GM23338 (cell line): Measurements from ENCODE around the gene GFAP.

Source experiments
- CREB1 ChIP-seq: fragments of 250-450 bp; sonication (Bioruptor Pico); IDR thresholded peaks from 2 replicates; pipeline ENCODE4 v1.5.0; 2020; ENCODE audit warnings: low read depth, mild to moderate bottlenecking, moderate library complexity
- CTCF ChIP-seq, 2 experiments: fragments of 200-600 bp in 1 of 2; sonication (generic) in 1 of 2; conservative IDR thresholded peaks; 2 replicates each; pipeline versions ENCODE4 v1.5.1 to v1.6.1; 2016 to 2017; ENCODE audit warnings: antibody characterized with exemption in 2 of 2, low read depth in 2 of 2, mild to moderate bottlenecking in 2 of 2, moderate library complexity in 1 of 2
- ETS1 ChIP-seq: IDR thresholded peaks from 2 replicates; pipeline ENCODE4 v1.6.1; 2016; ENCODE audit warnings: antibody characterized with exemption
- EZH2 ChIP-seq: fragments of 200-600 bp; sonication (generic); IDR thresholded peaks from one replicate; pipeline ENCODE4 v1.8.0; 2017; ENCODE audit warnings: antibody characterized with exemption, mild to moderate bottlenecking, low read depth; ENCODE audit not compliant: unreplicated experiment
- EZH2phosphoT487 ChIP-seq: fragments of 200-600 bp; sonication (generic); IDR thresholded peaks from one replicate; pipeline ENCODE4 v1.8.1; 2018; ENCODE audit warnings: antibody characterized with exemption; ENCODE audit not compliant: unreplicated experiment
- JUNB ChIP-seq: IDR thresholded peaks from one replicate; pipeline ENCODE4 v1.6.1; 2016; ENCODE audit warnings: antibody characterized with exemption; ENCODE audit not compliant: unreplicated experiment
- NANOG ChIP-seq: IDR thresholded peaks from 2 replicates; pipeline ENCODE4 v1.6.1; 2016; ENCODE audit warnings: antibody characterized with exemption, borderline replicate concordance
- POLR2AphosphoS5 ChIP-seq: IDR thresholded peaks from 2 replicates; pipeline ENCODE4 v1.6.1; 2016; ENCODE audit warnings: antibody characterized with exemption, low read depth
- REST ChIP-seq: IDR thresholded peaks from one replicate; pipeline ENCODE4 v1.6.1; 2018; ENCODE audit warnings: antibody characterized with exemption; ENCODE audit not compliant: unreplicated experiment
- ZNF114 ChIP-seq: fragments of 250-450 bp; sonication (Bioruptor Pico); IDR thresholded peaks from 2 replicates; pipeline ENCODE4 v1.5.0; 2020; ENCODE audit warnings: mild to moderate bottlenecking, moderate library complexity
- ZNF331 ChIP-seq: fragments of 250-450 bp; sonication (Bioruptor Pico); IDR thresholded peaks from 2 replicates; pipeline ENCODE4 v1.5.0; 2020; ENCODE audit warnings: low read depth, mild to moderate bottlenecking, moderate library complexity

GRCh38 chr17:44933824-44934744, 18.8 kb upstream of the GFAP start:
- no peak for TF ChIP-seq CTCF (conservative IDR thresholded peaks at IDR 0.05; ENCODE audit: low read depth in 2 of 2)
- TF ChIP-seq EZH2: no peak
- no peak for TF ChIP-seq POLR2AphosphoS5
- no peak for TF ChIP-seq EZH2phosphoT487
- TF ChIP-seq JUNB: no peak
- no peak for TF ChIP-seq REST
- no peak for TF ChIP-seq NANOG
- TF ChIP-seq ZNF331 (CRISPR knock-in tag): no peak
- no peak for TF ChIP-seq CREB1 (CRISPR knock-in tag)
- no peak for TF ChIP-seq ZNF114 (CRISPR knock-in tag)
- TF ChIP-seq ETS1: no peak
